Naive thymus-derived CD4-positive, alpha-beta T cell (primary cell): ENCODE measurements around the gene FHOD1. TPM values are rescaled to one million over a fixed set of nuclear protein-coding genes. Genes with fewer than 3 reads are reported as not detected.

Experiments used
- ATAC-seq: fragments of 150-1000 bp; cut with Tn5 transposase; 2 replicates; pipeline ENCODE4 v1.10.0; 2021; ENCODE audit warnings: mild to moderate bottlenecking, moderate library complexity
- CTCF ChIA-PET: fragments of 350-600 bp; sonication (Branson Sonifier 250); formaldehyde crosslinking; loops from one replicate; lab custom pipeline; 2021; ENCODE audit warnings: antibody characterized with exemption; lab: Charles Lee
- POLR2A ChIA-PET: fragments of 350-600 bp; sonication (Branson Sonifier 250); formaldehyde crosslinking; loops from one replicate; lab custom pipeline; 2021; ENCODE audit warnings: antibody characterized with exemption, inconsistent platforms; lab: Charles Lee
- DNase-seq, 9 donors: peaks; one replicate each; pipeline versions ENCODE4 v3.0.0 to v3.0.0-alpha.2; 2020 to 2022; ENCODE audit warnings: mixed read lengths in 1 of 9
- H3K27ac ChIP-seq: one replicate; pipeline ENCODE4 v1.7.0; 2013; ENCODE audit warnings: mild to moderate bottlenecking, low read depth, low read length, moderate library complexity
- H3K27me3 ChIP-seq, 2 donors: one replicate each; pipeline ENCODE4 v1.7.0; 2013; ENCODE audit warnings: low read length in 2 of 2, mild to moderate bottlenecking in 2 of 2, moderate library complexity in 2 of 2; ENCODE audit not compliant: control insufficient read depth in 2 of 2, insufficient read depth in 2 of 2
- H3K36me3 ChIP-seq, 3 experiments: 1 replicate in 2 of 3; 2 replicates in 1 of 3; pipeline ENCODE4 v1.7.0; 2013; ENCODE audit warnings: low read length in 3 of 3, mild to moderate bottlenecking in 3 of 3, moderate library complexity in 1 of 3; ENCODE audit not compliant: insufficient read depth in 3 of 3, control insufficient read depth in 2 of 3
- H3K4me1 ChIP-seq, 2 donors: one replicate each; pipeline ENCODE4 v1.7.0; 2013; ENCODE audit warnings: low read length in 2 of 2, mild to moderate bottlenecking in 2 of 2, moderate library complexity in 1 of 2; ENCODE audit not compliant: control insufficient read depth in 2 of 2, insufficient read depth in 2 of 2
- H3K4me3 ChIP-seq: 2 replicates; pipeline ENCODE4 v1.7.0; 2013; ENCODE audit warnings: mild to moderate bottlenecking, low read length
- H3K9me3 ChIP-seq, 3 experiments: 1 replicate in 2 of 3; 2 replicates in 1 of 3; pipeline ENCODE4 v1.7.0; 2013; ENCODE audit warnings: low read length in 3 of 3; ENCODE audit not compliant: control insufficient read depth in 2 of 3
- H3K27ac Mint-ChIP-seq, 9 donors: one replicate each; pipeline ENCODE4 v1.8.0; 2020 to 2022; ENCODE audit warnings: mixed read lengths in 9 of 9, mild to moderate bottlenecking in 8 of 9, moderate library complexity in 5 of 9, inconsistent platforms in 2 of 9
- H3K27me3 Mint-ChIP-seq, 5 donors: one replicate each; pipeline ENCODE4 v1.8.0; 2021 to 2022; ENCODE audit warnings: mixed read lengths in 5 of 5, mild to moderate bottlenecking in 1 of 5
- H3K36me3 Mint-ChIP-seq, 5 donors: one replicate each; pipeline ENCODE4 v1.8.0; 2020 to 2022; ENCODE audit warnings: mixed read lengths in 5 of 5, mild to moderate bottlenecking in 3 of 5, inconsistent platforms in 1 of 5
- H3K4me1 Mint-ChIP-seq, 7 donors: one replicate each; pipeline ENCODE4 v1.8.0; 2020 to 2022; ENCODE audit warnings: mixed read lengths in 7 of 7, mild to moderate bottlenecking in 3 of 7, inconsistent platforms in 1 of 7
- H3K4me3 Mint-ChIP-seq, 10 donors: one replicate each; pipeline ENCODE4 v1.8.0; 2020 to 2022; ENCODE audit warnings: mild to moderate bottlenecking in 10 of 10, mixed read lengths in 10 of 10, moderate library complexity in 6 of 10, inconsistent platforms in 2 of 10
- H3K9me3 Mint-ChIP-seq, 11 donors: one replicate each; pipeline ENCODE4 v1.8.0; 2020 to 2022; ENCODE audit warnings: mixed read lengths in 11 of 11, mild to moderate bottlenecking in 4 of 11, inconsistent platforms in 1 of 11, moderate library complexity in 1 of 11
- intact Hi-C, 2 donors: fragments of 100-400 bp; cut with micrococcal nuclease; formaldehyde crosslinking; loops; one replicate each; pipeline ENCODE4 v1.15.1; 2023
- polyA plus RNA-seq, 2 donors: library from polyadenylated mRNA; unstranded; fragments of 300-500 nt; fragmentation: Illumina TruSeq; gene quantifications; one replicate each; pipeline ENCODE4 v1.2.3, GENCODE V29; 2021
- total RNA-seq, 6 experiments: library from RNA in 5 of 6; stranded (reverse) in 5 of 6; gene quantifications; 1 replicate in 5 of 6; 2 replicates in 1 of 6; pipeline ENCODE4 v1.2.3 and lab custom pipeline; 2021 to 2026

Gene FHOD1
- total and polyA plus RNA-seq, 7 experiments from 2014 or later = 3.6 to 81.7 (median 32.6) TPM

- POLR2A ChIA-PET = interaction anchor here (0.6 to 4.2 kb wide), 9 partner anchors 12 to 251 kb away, joined by 3 to 22 read pairs (median 4); partner anchors contain the start of genes CIAO2B, FBXL8, TMEM208 and TRADD
- H3K4me3 ChIP-seq = peak overlapping the region; percentile 79
- peaks cover 12 to 15% of the 10 kb centered on the region in 2 donors for H3K4me1 ChIP-seq
- ATAC-seq = peak; percentile 44
- Mint-ChIP-seq H3K9me3 (no peaks in the 10 kb centered on the region), H3K27me3 (peaks cover 0 to 15% (median 0%) of the 10 kb centered on the region in 5 donors), H3K36me3 (no peaks in the 10 kb centered on the region), H3K27ac (peak overlapping the region; percentile 24 to 94 (median 69)), H3K4me3 (peak overlapping the region in 5 of 10 donors; percentile 80 to 91 (median 89)), H3K4me1 (peaks cover 8 to 15% (median 11%) of the 10 kb centered on the region in 7 donors)
- no peaks in the 10 kb centered on the region for H3K9me3 ChIP-seq
- H3K36me3 ChIP-seq = peaks cover 0 to 7% (median 0%) of the 10 kb centered on the region in 3 experiments
- no peak overlapping the region for H3K27ac ChIP-seq
- DNase-seq = peak; percentile 54 to 88 (median 70)
- CTCF ChIA-PET = interaction anchor here (0.6 to 2.4 kb wide), 13 partner anchors 9 to 241 kb away, joined by 3 to 15 read pairs (median 5); partner anchors contain the start of genes FBXL8 and TRADD
- intact Hi-C loops = loop anchor here (1.0 to 2.0 kb wide), 6 partner anchors 42 to 238 kb away; partner anchors contain the start of genes PHAF1 (in 1 of the 2) and TMEM208 (in 1 of the 2)
- no peaks in the 10 kb centered on the region for H3K27me3 ChIP-seq
Observed at GRCh38 chr16:67184995-67185650, 62.2 kb downstream of the FHOD1 start.

GRCh38 chr16:67184453-67184994 lies 62.8 kb downstream of the FHOD1 start:
- Mint-ChIP-seq H3K9me3 (no peaks in the 10 kb centered on the region), H3K27me3 (peaks cover 0 to 15% (median 0%) of the 10 kb centered on the region in 5 donors), H3K36me3 (no peaks in the 10 kb centered on the region), H3K4me3 (peak overlapping the region in 5 of 10 donors; percentile 48 to 91 (median 86)), H3K27ac (peak overlapping the region in 2 of 9 donors; percentile 58 to 67), H3K4me1 (peaks cover 8 to 18% (median 11%) of the 10 kb centered on the region in 7 donors)
- DNase-seq (no peak), ATAC-seq (no peak)
- H3K4me1 ChIP-seq = peaks cover 12 to 15% of the 10 kb centered on the region in 2 donors
- CTCF ChIA-PET = interaction anchor here (0.6 to 2.4 kb wide), 12 partner anchors 9 to 240 kb away, joined by 3 to 15 read pairs (median 4); partner anchors contain the start of genes FBXL8 and TRADD
- H3K27ac ChIP-seq = peak overlapping the region; percentile 97
- no peaks in the 10 kb centered on the region for H3K9me3 ChIP-seq
- H3K36me3 ChIP-seq = peaks cover 0 to 7% (median 0%) of the 10 kb centered on the region in 3 experiments
- H3K4me3 ChIP-seq = peak overlapping the region; percentile 79
- H3K27me3 ChIP-seq = no peaks in the 10 kb centered on the region
- POLR2A ChIA-PET = interaction anchor here (1.0 to 4.2 kb wide), 9 partner anchors 8 to 250 kb away, joined by 3 to 22 read pairs (median 4); partner anchors contain the start of genes CIAO2B, E2F4, FBXL8 and TMEM208
- intact Hi-C loops = loop anchor here in 1 of 2 donors (2.0 kb wide), 1 partner anchor 76 kb away; the partner anchor contains the start of gene PHAF1

DNA sequence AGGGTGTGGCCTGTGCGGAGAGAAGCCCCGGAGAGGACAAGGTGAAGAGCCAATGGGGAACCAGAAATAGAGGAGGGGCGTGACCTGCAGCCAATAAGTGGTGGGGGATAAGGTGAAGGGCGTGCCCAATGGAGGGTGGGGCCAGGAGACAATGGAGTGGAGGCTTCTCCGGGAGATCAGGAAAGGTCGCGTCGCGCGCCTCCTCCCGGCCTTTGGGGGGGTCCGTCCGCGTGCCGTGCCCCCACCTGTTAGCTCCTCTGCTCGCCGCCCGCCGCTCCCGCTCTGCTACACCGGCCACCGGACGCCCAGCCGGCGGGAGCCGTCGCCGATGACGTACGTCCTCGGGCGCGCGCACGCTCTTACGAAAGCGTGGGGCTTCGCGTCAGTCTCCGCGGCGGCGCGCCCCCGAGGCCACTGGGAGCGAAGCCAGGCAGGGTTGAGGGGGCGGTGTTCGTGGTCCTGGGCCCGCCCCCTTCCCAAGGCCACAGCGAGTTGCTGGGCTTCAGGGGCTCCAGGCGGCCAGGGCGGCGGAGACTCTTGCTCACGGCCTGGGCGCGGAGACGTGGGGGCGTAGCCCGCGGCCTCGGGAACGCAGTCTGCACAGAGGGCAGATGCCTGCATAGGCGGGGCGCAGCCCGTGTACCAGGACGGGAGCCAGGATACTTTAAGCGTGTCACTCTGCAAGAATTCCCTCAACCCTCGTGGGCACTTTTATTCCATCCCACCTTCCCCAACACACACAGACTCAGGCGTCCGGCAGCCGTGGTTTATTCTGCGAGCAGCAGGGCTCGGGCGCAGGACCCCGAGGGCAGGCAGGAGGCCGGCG lies 63.4 kb downstream of the FHOD1 start, which contains the start of gene MATCAP1:
TSS of gene MATCAP1 (minus strand) at position 337 of the 826 bp plus-strand sequence. CDS start 3,353 bp downstream, outside the sequence.
- Mint-ChIP-seq H3K27ac (peak within 1 kb of the TSS in 2 of 9 donors; percentile 58 to 67), H3K4me1 (peaks cover 8 to 24% (median 12%) of the 10 kb centered on the region in 7 donors), H3K36me3 (no peaks in the 10 kb centered on the region), H3K4me3 (peak within 1 kb of the TSS in 5 of 10 donors; percentile 48 to 91 (median 86)), H3K9me3 (no peaks in the 10 kb centered on the region), H3K27me3 (peaks cover 3 to 15% (median 4%) of the 10 kb centered on the region in 5 donors)
- Histone ChIP-seq H3K4me3 (peak within 1 kb of the TSS; percentile 79), H3K27ac (peak within 1 kb of the TSS; percentile 97), H3K27me3 (no peaks in the 10 kb centered on the region), H3K36me3 (peaks cover 0 to 7% (median 0%) of the 10 kb centered on the region in 3 experiments), H3K9me3 (no peaks in the 10 kb centered on the region), H3K4me1 (peaks cover 12 to 15% of the 10 kb centered on the region in 2 donors)
- POLR2A ChIA-PET = interaction anchor here (1.4 to 4.2 kb wide), 6 partner anchors 9 to 166 kb away, joined by 3 to 22 read pairs (median 6); partner anchors contain the start of genes E2F4, FBXL8, TMEM208 and TRADD
- ATAC-seq (peak; percentile 97), DNase-seq (peak; percentile 90 to 98 (median 96))
- CTCF ChIA-PET = interaction anchor here (1.8 to 2.4 kb wide), 3 partner anchors 8 to 166 kb away, joined by 7 to 15 read pairs (median 9); partner anchors contain the start of genes FBXL8 and TRADD
- intact Hi-C loops = loop anchor here (1.0 to 2.0 kb wide), 13 partner anchors 8 to 658 kb away; partner anchors contain the start of genes ATP6V0D1 (in 2 of the 2), FHOD1 (in 2 of the 2), PHAF1 (in 2 of the 2) and CBFB (in 1 of the 2)

DNA sequence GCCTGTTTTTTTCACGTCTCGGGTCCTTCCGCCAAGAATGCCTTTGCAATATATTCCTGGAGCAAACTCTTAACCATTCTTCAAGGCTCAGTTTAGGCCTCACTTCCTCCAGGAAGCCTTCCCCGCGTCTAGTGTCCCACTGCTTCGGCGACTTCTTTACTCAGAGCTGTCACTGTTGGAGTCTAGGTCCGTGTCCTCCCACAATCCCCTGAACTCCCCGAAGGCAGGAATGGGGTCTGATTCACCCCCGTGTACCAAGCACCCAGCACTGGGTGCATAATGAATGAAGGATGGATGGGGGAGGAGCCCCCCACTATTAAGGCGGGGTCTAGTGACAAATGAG lies 64.0 kb downstream of the FHOD1 start:
- H3K4me1 ChIP-seq = peaks cover 12 to 15% of the 10 kb centered on the region in 2 donors
- peaks cover 8 to 28% (median 16%) of the 10 kb centered on the region in 7 donors for H3K4me1 Mint-ChIP-seq
- DNase-seq = no peak
- POLR2A ChIA-PET = interaction anchor here (2.2 to 4.2 kb wide), 3 partner anchors 9 to 23 kb away, joined by 5 to 22 read pairs (median 11); partner anchors contain the start of genes E2F4, FBXL8 and TRADD
- CTCF ChIA-PET = no interaction called here
- intact Hi-C loops = loop anchor here (1.0 to 2.0 kb wide), 13 partner anchors 9 to 659 kb away; partner anchors contain the start of genes ATP6V0D1 (in 2 of the 2), FHOD1 (in 2 of the 2), CBFB (in 1 of the 2) and E2F4 (in 1 of the 2)
- ATAC-seq = no peak
- H3K9me3 ChIP-seq = no peaks in the 10 kb centered on the region
- H3K27me3 ChIP-seq = no peaks in the 10 kb centered on the region
- no peaks in the 10 kb centered on the region for H3K9me3 Mint-ChIP-seq
- peaks cover 0 to 7% (median 0%) of the 10 kb centered on the region in 3 experiments for H3K36me3 ChIP-seq
- H3K36me3 Mint-ChIP-seq = no peaks in the 10 kb centered on the region
- peak overlapping the region; percentile 79 for H3K4me3 ChIP-seq
- H3K4me3 Mint-ChIP-seq = no peak overlapping the region
- peaks cover 6 to 15% (median 6%) of the 10 kb centered on the region in 5 donors for H3K27me3 Mint-ChIP-seq
- H3K27ac Mint-ChIP-seq = no peak overlapping the region
- peak overlapping the region; percentile 97 for H3K27ac ChIP-seq

DNA sequence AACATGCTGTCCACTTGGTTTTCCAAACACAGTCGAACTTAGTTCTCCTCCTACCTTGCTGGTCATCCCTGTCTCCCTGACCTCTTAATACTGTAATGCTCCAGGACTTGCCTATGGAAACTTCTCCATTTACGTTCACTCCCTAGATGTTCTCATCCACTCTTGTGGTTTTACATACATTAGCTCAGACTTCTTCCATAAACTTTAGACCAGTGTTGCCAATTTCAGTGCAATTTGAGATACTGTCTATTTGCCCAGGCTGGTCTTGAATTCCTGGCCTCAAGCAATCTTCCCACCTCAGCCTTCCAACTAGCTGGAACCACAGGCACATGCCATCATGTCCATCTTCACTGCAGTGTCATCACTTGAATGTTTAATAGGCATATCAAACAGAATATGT lies 65.0 kb downstream of the FHOD1 start:
- ATAC-seq = no peak
- intact Hi-C loops = loop anchor here (2.0 kb wide), 4 partner anchors 45 to 299 kb away; partner anchors contain the start of genes ATP6V0D1 (in 2 of the 2), FHOD1 (in 1 of the 2), PHAF1 (in 1 of the 2) and TMEM208 (in 1 of the 2)
- Mint-ChIP-seq H3K36me3 (no peaks in the 10 kb centered on the region), H3K27ac (no peak overlapping the region), H3K27me3 (peaks cover 10 to 17% (median 11%) of the 10 kb centered on the region in 5 donors), H3K9me3 (no peaks in the 10 kb centered on the region), H3K4me1 (peaks cover 8 to 33% (median 18%) of the 10 kb centered on the region in 7 donors), H3K4me3 (no peak overlapping the region)
- H3K27me3 ChIP-seq = no peaks in the 10 kb centered on the region
- ChIA-PET POLR2A (interaction anchor here (2.2 to 4.2 kb wide), 3 partner anchors 10 to 22 kb away, joined by 5 to 22 read pairs (median 11); partner anchors contain the start of genes E2F4, FBXL8 and TRADD), CTCF (interaction anchor here (0.7 kb wide), 1 partner anchor 206 kb away, joined by 3 read pairs; no protein-coding TSS in a partner anchor)
- no peak overlapping the region for H3K4me3 ChIP-seq
- H3K27ac ChIP-seq = no peak overlapping the region
- no peak for DNase-seq
- H3K4me1 ChIP-seq = peaks cover 15% of the 10 kb centered on the region in 2 donors
- no peaks in the 10 kb centered on the region for H3K9me3 ChIP-seq
- H3K36me3 ChIP-seq = peaks cover 0 to 7% (median 0%) of the 10 kb centered on the region in 3 experiments
